GM18499 (cell line): ENCODE data around the gene IFNA7.
A peak's percentile ranks its signal among the peaks of the same experiment; 100 is the strongest.
"Not testable (repeated sequence)": the region's sequence is repeated elsewhere in the genome, so short reads cannot be mapped to it uniquely, and the experiment has no call there.

Source experiments
- ATAC-seq: cut with Tn5 transposase; IDR thresholded peaks from one replicate; pipeline ENCODE4 v1.9.1; 2021; ENCODE audit warnings: moderate number of reproducible peaks; ENCODE audit not compliant: insufficient read depth, unreplicated experiment

Gene IFNA7

GRCh38 chr9:21182810-21183736, 18.9 kb downstream of the IFNA7 start:
- ATAC-seq = peak; percentile 85

DNA sequence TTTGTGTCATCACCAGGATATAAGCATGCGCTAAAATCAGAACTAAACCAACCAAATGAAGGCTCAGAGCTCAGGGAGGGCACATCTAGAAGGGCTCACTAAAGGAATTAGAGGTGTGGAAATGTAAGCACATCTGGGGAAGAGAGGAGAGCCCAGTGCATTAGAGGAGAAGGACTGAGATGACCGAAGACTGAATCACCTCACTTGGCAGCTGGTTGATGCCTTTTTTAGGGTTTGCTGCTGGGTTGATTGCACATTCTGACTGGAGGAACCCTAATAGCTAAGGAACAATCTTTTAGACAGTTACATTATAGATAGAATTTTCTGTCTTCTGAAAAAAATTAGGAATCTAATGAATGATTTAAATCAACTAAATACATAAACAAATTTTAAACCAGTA, 27.3 kb downstream of the IFNA7 start:
- no peak for ATAC-seq

- ATAC-seq = no peak
Observed at GRCh38 chr9:21172156-21172555, 29.8 kb downstream of the IFNA7 start.

DNA sequence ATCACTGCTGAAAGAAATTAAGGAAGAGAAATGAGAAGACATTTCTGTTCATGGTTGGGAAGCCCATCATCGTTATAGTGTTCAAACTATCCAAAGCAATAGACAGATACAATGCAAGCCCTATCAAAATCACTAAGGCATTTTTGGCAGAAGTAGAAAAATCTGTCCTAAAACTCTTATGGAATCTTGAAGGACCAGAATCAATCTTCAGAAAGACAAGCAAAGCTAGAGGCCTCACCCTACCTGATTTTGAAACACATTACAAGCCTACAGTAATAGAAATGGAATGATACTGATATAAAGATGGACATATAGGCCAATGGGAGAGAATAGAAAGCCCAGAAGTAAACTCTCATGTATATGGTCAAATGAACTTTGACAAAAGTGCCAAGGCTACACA, 30.7 kb downstream of the IFNA7 start:
- no peak for ATAC-seq

DNA sequence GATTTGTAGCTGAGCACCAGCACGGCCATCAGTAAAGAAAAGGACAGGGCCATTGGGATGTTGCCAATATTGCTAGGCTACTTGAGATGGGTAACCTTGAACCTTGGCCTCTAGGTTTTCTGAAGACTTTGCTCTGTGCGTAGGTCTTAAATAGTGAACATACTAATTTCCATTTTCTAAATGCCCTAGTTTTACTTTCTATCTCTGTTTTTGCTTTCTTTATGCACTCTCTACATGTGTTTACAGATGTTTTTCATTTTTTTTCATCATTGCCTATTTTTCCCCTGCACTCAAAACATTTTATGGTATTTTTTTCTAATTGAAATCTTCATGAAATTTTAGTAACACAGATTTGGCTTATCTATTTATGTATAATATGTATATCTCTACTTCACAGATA, 35.4 kb downstream of the IFNA7 start, which contains the start of gene IFNA21:
IFNA21 (minus strand) TSS at position 101 of the 400 bp plus-strand sequence; CDS start at position 53, 48 bp downstream.
- ATAC-seq = not testable (repeated sequence)

GRCh38 chr9:21165516-21165915, 36.5 kb downstream of the IFNA7 start:
- ATAC-seq = no peak

DNA sequence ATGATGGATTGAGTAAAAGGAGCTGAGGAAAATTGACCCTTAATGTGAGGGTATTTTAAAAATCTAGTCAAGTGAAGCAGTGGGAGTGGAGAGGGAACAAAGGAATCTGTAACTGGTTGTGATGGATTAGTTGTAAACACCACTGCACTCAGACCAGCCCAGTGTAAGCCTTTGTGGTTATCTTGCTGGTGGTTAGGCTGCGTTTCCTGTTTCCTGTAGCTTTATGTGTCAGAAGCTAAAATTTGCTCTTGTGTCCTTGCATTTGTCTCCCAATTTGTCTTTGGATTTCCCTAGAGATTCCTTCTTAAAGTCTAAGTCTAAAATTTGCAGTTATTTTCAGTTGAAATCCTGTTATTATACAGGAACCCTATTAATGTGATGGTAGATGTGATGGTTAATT, 41.8 kb downstream of the IFNA7 start:
- ATAC-seq = peak; percentile 89

DNA sequence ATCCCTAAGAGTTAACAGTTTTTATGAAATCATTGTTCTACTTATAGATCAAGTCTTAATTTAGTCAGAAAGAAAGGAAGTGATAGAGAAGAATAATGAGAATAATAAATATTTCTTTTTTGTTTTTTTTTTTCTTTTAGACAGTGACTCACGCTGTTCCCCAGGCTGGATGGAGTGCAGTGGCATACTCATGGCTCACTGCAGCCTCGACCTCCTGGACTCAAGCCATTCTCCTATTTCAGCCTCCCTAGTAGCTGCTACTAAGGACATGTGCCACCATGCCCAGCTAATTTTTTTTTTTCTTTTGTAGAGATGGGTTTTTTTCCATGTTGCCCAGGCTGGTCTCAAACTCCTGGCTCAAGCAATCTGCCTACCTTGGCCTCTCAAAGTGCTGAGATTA, 46.5 kb downstream of the IFNA7 start:
- no peak for ATAC-seq

DNA sequence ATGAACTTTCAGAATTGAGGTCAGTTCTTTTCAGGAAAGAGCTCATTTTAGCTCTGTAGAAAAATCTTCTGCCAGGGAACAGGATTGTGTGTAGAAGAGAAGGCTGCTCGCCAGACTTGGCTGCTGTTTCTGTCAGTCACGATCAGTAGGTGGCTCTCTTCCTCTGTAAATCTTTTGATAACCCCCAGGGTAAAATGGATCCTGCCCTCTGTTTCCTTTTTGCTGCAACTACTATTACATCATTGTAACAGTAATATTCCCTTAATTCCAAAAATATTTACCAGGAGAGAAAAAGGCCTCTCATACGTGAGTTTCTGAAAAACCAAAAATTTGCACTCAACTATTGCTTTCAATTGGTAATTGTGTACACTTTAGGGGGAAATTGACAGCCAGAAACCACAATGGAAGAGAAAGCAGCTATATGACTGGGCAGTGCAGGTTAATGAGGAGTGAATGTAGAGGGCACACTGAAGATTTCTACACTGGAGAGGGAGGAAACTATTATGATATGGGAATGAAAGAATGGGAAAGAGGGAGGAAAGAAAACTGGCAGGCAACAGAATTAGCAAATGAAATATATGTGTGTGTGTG, 47.9 kb downstream of the IFNA7 start:
- ATAC-seq = peak; percentile 54

- ATAC-seq = peak; percentile 20
Observed at GRCh38 chr9:21153336-21154017, 48.5 kb downstream of the IFNA7 start.
